Tibial nerve (tissue), 4 donors: ENCODE data around the gene CFP.

Experiments
- CTCF ChIP-seq, 5 experiments: fragments of 200-600 bp in 3 of 5; fragments of 450-650 bp in 2 of 5; sonication (generic) in 3 of 5; IDR thresholded peaks; one replicate each; pipeline ENCODE4 v1.5.1; 2016 to 2019; ENCODE audit warnings: antibody characterized with exemption in 5 of 5, mild to moderate bottlenecking in 3 of 5, moderate library complexity in 2 of 5
- EP300 ChIP-seq, 2 donors: sonication (generic); formaldehyde crosslinking; IDR thresholded peaks; one replicate each; pipeline ENCODE4 v1.6.1; 2017; ENCODE audit warnings: antibody characterized with exemption in 2 of 2, mild to moderate bottlenecking in 1 of 2
- POLR2A ChIP-seq, 2 donors: fragments of 450-650 bp; IDR thresholded peaks; one replicate each; pipeline ENCODE4 v1.6.1; 2017; ENCODE audit warnings: antibody characterized with exemption in 2 of 2, mild to moderate bottlenecking in 2 of 2, moderate library complexity in 2 of 2

GRCh38 chrX:47632666-47633065, 2.9 kb upstream of the CFP start:
- TF ChIP-seq CTCF (IDR thresholded peaks at IDR 0.05) (no peak), POLR2A (IDR thresholded peaks at IDR 0.05) (no peak), EP300 (IDR thresholded peaks at IDR 0.05) (no peak)
